ENCODE data around the gene CAMKMT.

CAMKMT gene

GRCh38 chr2:44746856-44747615, 385.3 kb downstream of the CAMKMT start:
- H3K27ac ChIP-seq: no peak overlapping the region
- no peak overlapping the region for H3K4me3 ChIP-seq
- DNase-seq (ENCODE audit: low spot score): no peak
- TF ChIP-seq CTCF (IDR thresholded peaks at IDR 0.05): no peak

- TF ChIP-seq CTCF (IDR thresholded peaks at IDR 0.05): no peak
- Histone ChIP-seq H3K27ac (no peak overlapping the region), H3K4me3 (no peak overlapping the region)
- DNase-seq (ENCODE audit: low spot score): no peak
Measured at GRCh38 chr2:44747794-44748193, 386.0 kb downstream of the CAMKMT start.

DNA sequence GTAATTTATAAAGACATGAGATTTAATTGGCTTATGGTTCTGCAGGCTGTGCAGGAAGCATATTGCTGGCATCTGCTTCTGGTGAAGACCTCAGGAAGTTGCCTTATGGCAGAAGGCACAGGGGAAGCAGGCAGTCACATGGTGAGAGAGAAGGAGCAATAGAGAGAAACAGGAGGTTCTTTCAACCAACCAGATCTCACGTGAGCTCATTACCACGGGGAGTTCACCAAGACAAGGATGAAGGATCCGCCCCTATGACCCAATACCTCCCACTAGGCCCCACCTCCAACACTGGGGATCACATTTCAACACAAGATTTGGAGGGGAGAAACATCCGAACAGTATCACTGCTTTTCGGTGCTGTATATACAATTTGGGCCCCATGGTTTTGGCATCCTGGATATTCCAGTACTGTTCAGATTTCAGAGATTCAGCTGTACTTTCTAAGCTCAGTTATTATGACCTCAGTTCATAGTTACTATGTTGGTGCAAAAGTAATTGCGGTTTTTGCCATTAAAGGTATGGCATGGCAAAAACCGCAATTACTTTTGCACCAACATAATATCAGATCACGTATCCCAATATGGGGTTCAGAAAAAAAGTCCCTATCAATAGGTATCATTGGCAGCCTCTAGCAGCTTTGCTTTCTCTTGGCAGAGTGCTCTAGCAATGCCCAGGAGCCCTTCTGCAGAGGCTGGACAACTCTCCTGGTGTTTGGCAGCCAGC, 390.2 kb downstream of the CAMKMT start:
- no peak overlapping the region for H3K27ac ChIP-seq
- no peak overlapping the region for H3K4me3 ChIP-seq
- TF ChIP-seq CTCF (IDR thresholded peaks at IDR 0.05): no peak
- DNase-seq (ENCODE audit: low spot score): no peak

DNA sequence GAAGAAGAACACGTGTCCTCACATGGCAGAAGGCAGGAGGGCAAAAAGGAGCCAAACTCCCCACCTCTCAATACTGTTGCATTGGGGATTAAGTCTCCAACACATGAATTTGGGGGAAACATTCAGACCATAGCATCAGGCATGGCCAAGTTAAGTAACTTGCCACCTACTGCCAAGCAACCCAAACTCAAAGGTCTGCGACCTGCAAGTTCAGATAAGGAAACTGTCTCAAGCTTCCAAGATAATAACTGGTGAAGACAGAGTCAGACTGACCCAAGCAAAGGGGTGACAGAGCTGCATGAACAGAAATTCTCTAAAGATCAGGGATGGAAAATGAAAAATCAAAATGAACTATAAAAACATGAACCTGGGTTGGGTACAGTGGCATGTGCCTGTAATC, 391.0 kb downstream of the CAMKMT start:
- no peak for TF ChIP-seq CTCF (IDR thresholded peaks at IDR 0.05)
- no peak overlapping the region for H3K27ac ChIP-seq

DNA sequence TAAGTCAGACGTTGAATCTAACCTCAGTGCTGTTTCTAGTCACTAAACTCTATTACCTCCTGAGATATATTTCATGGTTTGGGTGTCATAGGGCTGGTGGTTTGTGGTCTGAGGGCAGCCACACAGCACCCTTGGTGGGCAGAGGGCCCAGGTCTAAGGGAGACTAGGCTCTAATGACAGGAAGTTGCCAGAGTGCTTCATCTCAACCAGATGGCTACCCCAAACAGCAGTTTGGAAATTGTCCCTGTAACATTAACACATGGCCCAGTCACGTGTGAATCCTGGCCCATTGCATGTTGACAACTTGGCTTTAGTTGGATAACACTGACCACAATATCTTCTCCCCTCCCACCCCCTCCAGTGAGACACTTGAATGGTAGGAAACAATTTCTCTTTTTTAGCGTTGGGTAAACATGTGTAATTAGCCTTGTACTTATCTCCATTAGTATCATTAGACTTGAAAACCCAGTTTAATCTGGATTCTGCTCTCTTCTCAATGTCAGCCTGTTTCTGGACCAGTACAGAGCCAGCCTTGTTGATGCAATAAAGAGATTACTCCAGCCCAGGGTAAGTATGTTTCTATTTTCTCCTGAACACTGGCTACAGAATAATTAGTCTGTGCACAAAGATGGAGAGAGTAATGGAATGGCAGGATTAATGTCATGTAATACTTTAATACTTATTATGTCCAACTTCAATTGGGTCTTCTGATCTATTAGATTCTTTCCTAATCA, 392.0 kb downstream of the CAMKMT start:
- Histone ChIP-seq H3K27ac (no peak overlapping the region), H3K4me3 (no peak overlapping the region)
- DNase-seq (ENCODE audit: low spot score): no peak
- TF ChIP-seq CTCF (IDR thresholded peaks at IDR 0.05): no peak

More for the DNA sequence above, 391.0 kb downstream of the CAMKMT start:
- no peak overlapping the region for H3K4me3 ChIP-seq
- no peak for DNase-seq (ENCODE audit: low spot score)

GRCh38 chr2:44758591-44758990, 396.8 kb downstream of the CAMKMT start:
- no peak for DNase-seq (ENCODE audit: low spot score)
- TF ChIP-seq CTCF (IDR thresholded peaks at IDR 0.05): no peak
- Histone ChIP-seq H3K4me3 (no peak overlapping the region), H3K27ac (no peak overlapping the region)
